HepG2 (cell line): ENCODE data around the gene PPM1G. TPM values are rescaled to one million over a fixed set of nuclear protein-coding genes. Genes with fewer than 3 reads are reported as not detected.

Experiments used
- AKAP8 ChIP-seq: sonication (generic); formaldehyde crosslinking; IDR thresholded peaks from 2 replicates; pipeline ENCODE4 v1.5.1; 2020; ENCODE audit warnings: mild to moderate bottlenecking, missing genetic modification reagents
- EED ChIP-seq: sonication (generic); formaldehyde crosslinking; IDR thresholded peaks from 2 replicates; pipeline ENCODE4 v1.5.0; 2020; ENCODE audit warnings: mild to moderate bottlenecking, missing genetic modification reagents
- HBP1 ChIP-seq: IDR thresholded peaks from 2 replicates; pipeline ENCODE4 v1.6.1; 2016; ENCODE audit warnings: low read depth, control low read depth
- HCFC1 ChIP-seq: fragments of 150-350 bp; IDR thresholded peaks from 2 replicates; pipeline ENCODE4 v1.6.1; 2014; ENCODE audit warnings: low read depth, low read length
- RBFOX2 ChIP-seq: fragments of 200-400 bp; formaldehyde crosslinking; IDR thresholded peaks from 2 replicates; pipeline ENCODE4 v1.6.1; 2017; ENCODE audit warnings: low read depth, mild to moderate bottlenecking, low read length
- SAFB2 ChIP-seq: sonication (generic); formaldehyde crosslinking; IDR thresholded peaks from 2 replicates; pipeline ENCODE4 v1.5.1; 2020; ENCODE audit warnings: missing genetic modification reagents, low read depth, mild to moderate bottlenecking, borderline replicate concordance
- STAT6 ChIP-seq: sonication (generic); formaldehyde crosslinking; IDR thresholded peaks from 2 replicates; pipeline ENCODE4 v1.4.0; 2020; ENCODE audit warnings: missing genetic modification reagents, mild to moderate bottlenecking, borderline replicate concordance
- TAF15 ChIP-seq: fragments of 200-400 bp; formaldehyde crosslinking; IDR thresholded peaks from one replicate; pipeline ENCODE4 v1.6.1; 2018; ENCODE audit warnings: mild to moderate bottlenecking, low read depth, low read length; ENCODE audit not compliant: poor library complexity, severe bottlenecking
- ZBTB20 ChIP-seq: sonication (generic); formaldehyde crosslinking; IDR thresholded peaks from 2 replicates; pipeline ENCODE4 v1.8.1; 2023; ENCODE audit warnings: missing genetic modification reagents, low read depth, mild to moderate bottlenecking, borderline replicate concordance
- ZKSCAN1 ChIP-seq: fragments of 150-350 bp; IDR thresholded peaks from 2 replicates; pipeline ENCODE4 v1.6.1; 2014; ENCODE audit warnings: low read length
- ZNF333 ChIP-seq: sonication (generic); formaldehyde crosslinking; IDR thresholded peaks from 2 replicates; pipeline ENCODE4 v1.4.0; 2020; ENCODE audit warnings: mild to moderate bottlenecking, missing genetic modification reagents, borderline replicate concordance
- ZNF652 ChIP-seq: IDR thresholded peaks from 2 replicates; pipeline ENCODE4 v1.6.1; 2016; ENCODE audit warnings: low read depth, borderline replicate concordance
- polyA plus RNA-seq, 8 experiments: library from polyadenylated mRNA; depleted of rRNA in 3 of 8; stranded (reverse) in 7 of 8; unstranded in 1 of 8; fragments of >200 nt; fragmentation: Illumina TruSeq in 4 of 8; extraction: Trizol in 4 of 8; gene quantifications; 2 replicates each; pipeline versions ENCODE4 v1.2.1 to v1.2.3, GENCODE V29; 2011 to 2016; ENCODE audit warnings: low read depth in 4 of 8, missing spikeins in 1 of 8, mixed read lengths in 1 of 8; ENCODE audit not compliant: insufficient read depth in 1 of 8
- total RNA-seq, 5 experiments: library from RNA; depleted of rRNA; stranded (reverse); fragments of >200 nt; fragmentation: Illumina TruSeq; extraction: Trizol; gene quantifications; 2 replicates each; pipeline ENCODE4 v1.2.3, GENCODE V29; 2016; ENCODE audit warnings: low read depth in 1 of 5
- TF ChIP-seq, protein P1 (sequence below): sonication (generic); formaldehyde crosslinking; IDR thresholded peaks from 2 replicates; pipeline ENCODE4 v1.9.0; 2021; ENCODE audit warnings: missing genetic modification reagents, borderline replicate concordance
- TF ChIP-seq, protein P2 (sequence below): fragments of 450-650 bp; IDR thresholded peaks from 2 replicates; pipeline ENCODE4 v1.6.1; 2017
- TF ChIP-seq, protein P3 (sequence below): sonication (generic); formaldehyde crosslinking; IDR thresholded peaks from 2 replicates; pipeline ENCODE4 v1.5.0; 2020; ENCODE audit warnings: mild to moderate bottlenecking, missing genetic modification reagents, borderline replicate concordance

Gene PPM1G
- total and polyA plus RNA-seq, 2 of the 13 experiments (the other 11 are each of a cell fraction or from before 2014, with no cell fraction given), result 58.2 to 213 TPM

DNA sequence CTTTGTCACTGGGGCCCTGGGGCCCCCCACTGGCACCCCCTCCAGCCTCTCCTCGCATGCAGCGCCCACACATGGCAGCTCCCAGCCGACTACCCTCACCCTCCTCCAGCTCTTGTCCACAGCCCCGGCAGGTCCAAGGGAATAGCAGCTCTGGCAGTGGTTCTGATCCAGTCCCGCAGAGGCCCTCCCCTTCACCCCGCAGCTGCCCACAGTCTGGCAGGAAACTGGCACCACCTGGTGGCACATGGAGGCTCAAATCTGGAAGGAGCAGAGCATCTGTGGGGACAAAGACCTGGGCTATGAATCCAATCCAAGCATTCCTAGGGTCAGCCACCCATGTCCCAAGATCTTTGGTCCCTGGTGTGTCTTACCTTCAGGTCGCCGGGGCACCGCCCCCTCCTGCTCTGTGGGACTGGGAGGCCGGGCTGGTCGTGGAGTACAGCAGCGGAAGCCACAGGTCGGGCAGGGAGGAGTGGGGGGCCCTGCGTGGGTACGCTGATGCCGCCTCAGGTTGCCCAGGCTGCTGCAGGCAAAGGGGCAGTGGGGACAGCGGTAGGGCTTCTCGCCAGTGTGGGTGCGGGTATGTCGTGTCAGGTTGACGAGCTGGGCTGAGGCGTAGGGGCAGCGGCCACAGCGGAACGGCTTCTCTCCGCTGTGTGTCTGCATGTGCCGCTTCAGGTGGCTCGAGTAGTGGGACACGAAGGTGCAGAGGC lies 31.1 kb downstream of the PPM1G start (continued):
- TF ChIP-seq STAT6 (CRISPR knock-in tag) (no peak), ZNF652 (CRISPR knock-in tag) (no peak), TAF15 (peak; percentile 29), ZKSCAN1 (no peak), RBFOX2 (peak; percentile 90), EED (CRISPR knock-in tag) (0 out of 2 replicates have a peak, but pooled peaks have one; percentile 20), AKAP8 (CRISPR knock-in tag) (peak; percentile 79), SAFB2 (CRISPR knock-in tag) (no peak), ZNF333 (CRISPR knock-in tag) (no peak), HBP1 (CRISPR knock-in tag) (no peak), ZBTB20 (no peak), HCFC1 (no peak)
- TF ChIP-seq, protein P1, sequence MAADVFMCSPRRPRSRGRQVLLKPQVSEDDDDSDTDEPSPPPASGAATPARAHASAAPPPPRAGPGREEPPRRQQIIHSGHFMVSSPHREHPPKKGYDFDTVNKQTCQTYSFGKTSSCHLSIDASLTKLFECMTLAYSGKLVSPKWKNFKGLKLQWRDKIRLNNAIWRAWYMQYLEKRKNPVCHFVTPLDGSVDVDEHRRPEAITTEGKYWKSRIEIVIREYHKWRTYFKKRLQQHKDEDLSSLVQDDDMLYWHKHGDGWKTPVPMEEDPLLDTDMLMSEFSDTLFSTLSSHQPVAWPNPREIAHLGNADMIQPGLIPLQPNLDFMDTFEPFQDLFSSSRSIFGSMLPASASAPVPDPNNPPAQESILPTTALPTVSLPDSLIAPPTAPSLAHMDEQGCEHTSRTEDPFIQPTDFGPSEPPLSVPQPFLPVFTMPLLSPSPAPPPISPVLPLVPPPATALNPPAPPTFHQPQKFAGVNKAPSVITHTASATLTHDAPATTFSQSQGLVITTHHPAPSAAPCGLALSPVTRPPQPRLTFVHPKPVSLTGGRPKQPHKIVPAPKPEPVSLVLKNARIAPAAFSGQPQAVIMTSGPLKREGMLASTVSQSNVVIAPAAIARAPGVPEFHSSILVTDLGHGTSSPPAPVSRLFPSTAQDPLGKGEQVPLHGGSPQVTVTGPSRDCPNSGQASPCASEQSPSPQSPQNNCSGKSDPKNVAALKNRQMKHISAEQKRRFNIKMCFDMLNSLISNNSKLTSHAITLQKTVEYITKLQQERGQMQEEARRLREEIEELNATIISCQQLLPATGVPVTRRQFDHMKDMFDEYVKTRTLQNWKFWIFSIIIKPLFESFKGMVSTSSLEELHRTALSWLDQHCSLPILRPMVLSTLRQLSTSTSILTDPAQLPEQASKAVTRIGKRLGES (CRISPR knock-in tag), result no peak
- TF ChIP-seq, protein P2, sequence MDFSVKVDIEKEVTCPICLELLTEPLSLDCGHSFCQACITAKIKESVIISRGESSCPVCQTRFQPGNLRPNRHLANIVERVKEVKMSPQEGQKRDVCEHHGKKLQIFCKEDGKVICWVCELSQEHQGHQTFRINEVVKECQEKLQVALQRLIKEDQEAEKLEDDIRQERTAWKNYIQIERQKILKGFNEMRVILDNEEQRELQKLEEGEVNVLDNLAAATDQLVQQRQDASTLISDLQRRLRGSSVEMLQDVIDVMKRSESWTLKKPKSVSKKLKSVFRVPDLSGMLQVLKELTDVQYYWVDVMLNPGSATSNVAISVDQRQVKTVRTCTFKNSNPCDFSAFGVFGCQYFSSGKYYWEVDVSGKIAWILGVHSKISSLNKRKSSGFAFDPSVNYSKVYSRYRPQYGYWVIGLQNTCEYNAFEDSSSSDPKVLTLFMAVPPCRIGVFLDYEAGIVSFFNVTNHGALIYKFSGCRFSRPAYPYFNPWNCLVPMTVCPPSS, result no peak
- TF ChIP-seq, protein P3, sequence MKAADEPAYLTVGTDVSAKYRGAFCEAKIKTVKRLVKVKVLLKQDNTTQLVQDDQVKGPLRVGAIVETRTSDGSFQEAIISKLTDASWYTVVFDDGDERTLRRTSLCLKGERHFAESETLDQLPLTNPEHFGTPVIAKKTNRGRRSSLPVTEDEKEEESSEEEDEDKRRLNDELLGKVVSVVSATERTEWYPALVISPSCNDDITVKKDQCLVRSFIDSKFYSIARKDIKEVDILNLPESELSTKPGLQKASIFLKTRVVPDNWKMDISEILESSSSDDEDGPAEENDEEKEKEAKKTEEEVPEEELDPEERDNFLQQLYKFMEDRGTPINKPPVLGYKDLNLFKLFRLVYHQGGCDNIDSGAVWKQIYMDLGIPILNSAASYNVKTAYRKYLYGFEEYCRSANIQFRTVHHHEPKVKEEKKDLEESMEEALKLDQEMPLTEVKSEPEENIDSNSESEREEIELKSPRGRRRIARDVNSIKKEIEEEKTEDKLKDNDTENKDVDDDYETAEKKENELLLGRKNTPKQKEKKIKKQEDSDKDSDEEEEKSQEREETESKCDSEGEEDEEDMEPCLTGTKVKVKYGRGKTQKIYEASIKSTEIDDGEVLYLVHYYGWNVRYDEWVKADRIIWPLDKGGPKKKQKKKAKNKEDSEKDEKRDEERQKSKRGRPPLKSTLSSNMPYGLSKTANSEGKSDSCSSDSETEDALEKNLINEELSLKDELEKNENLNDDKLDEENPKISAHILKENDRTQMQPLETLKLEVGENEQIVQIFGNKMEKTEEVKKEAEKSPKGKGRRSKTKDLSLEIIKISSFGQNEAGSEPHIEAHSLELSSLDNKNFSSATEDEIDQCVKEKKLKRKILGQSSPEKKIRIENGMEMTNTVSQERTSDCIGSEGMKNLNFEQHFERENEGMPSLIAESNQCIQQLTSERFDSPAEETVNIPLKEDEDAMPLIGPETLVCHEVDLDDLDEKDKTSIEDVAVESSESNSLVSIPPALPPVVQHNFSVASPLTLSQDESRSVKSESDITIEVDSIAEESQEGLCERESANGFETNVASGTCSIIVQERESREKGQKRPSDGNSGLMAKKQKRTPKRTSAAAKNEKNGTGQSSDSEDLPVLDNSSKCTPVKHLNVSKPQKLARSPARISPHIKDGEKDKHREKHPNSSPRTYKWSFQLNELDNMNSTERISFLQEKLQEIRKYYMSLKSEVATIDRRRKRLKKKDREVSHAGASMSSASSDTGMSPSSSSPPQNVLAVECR, result no peak
